DOHH2 (cell line): ENCODE data around the gene SCUBE2.

Experiments
- H3F3A ChIP-seq: fragments of 200-600 bp; sonication (generic), shearing (Covaris generic); 2 replicates; pipeline ENCODE4 v1.6.0; 2016; ENCODE audit warnings: antibody characterized with exemption, mild to moderate bottlenecking; ENCODE audit not compliant: control insufficient read depth, insufficient read depth
- H3K27ac ChIP-seq: fragments of 200-600 bp; sonication (generic); 2 replicates; pipeline ENCODE4 v1.5.1; 2014; ENCODE audit warnings: low read depth, mild to moderate bottlenecking, low read length, moderate library complexity
- H3K27me3 ChIP-seq: fragments of 200-600 bp; sonication (generic); 2 replicates; pipeline ENCODE4 v1.6.1; 2014; ENCODE audit warnings: mild to moderate bottlenecking, low read length, mixed read lengths; ENCODE audit not compliant: control insufficient read depth
- H3K36me3 ChIP-seq: fragments of 200-600 bp; sonication (generic); 2 replicates; pipeline ENCODE4 v1.6.1; 2014; ENCODE audit warnings: mild to moderate bottlenecking, low read length, moderate library complexity, mixed read lengths; ENCODE audit not compliant: control insufficient read depth
- H3K4me1 ChIP-seq: fragments of 200-600 bp; sonication (generic); 2 replicates; pipeline ENCODE4 v1.6.1; 2014; ENCODE audit warnings: mild to moderate bottlenecking, low read length, mixed read lengths; ENCODE audit not compliant: control insufficient read depth
- H3K4me2 ChIP-seq: fragments of 200-600 bp; sonication (generic); 2 replicates; pipeline ENCODE4 v1.6.0; 2014; ENCODE audit warnings: mild to moderate bottlenecking, low read length, moderate library complexity
- H3K4me3 ChIP-seq: fragments of 200-600 bp; sonication (generic); 2 replicates; pipeline ENCODE4 v1.5.1; 2014; ENCODE audit warnings: mild to moderate bottlenecking, low read length, mixed read lengths
- H3K79me2 ChIP-seq: fragments of 200-600 bp; sonication (generic); 2 replicates; pipeline ENCODE4 v1.6.1; 2014; ENCODE audit warnings: mild to moderate bottlenecking, low read length, mixed read lengths; ENCODE audit not compliant: control insufficient read depth
- H3K9me2 ChIP-seq: fragments of 200-600 bp; sonication (generic); replicated peaks from 2 replicates; pipeline ENCODE4 v1.6.1; 2014; ENCODE audit warnings: mild to moderate bottlenecking, low read length, mixed read lengths; ENCODE audit not compliant: control insufficient read depth
- H3K9me3 ChIP-seq: fragments of 200-600 bp; sonication (generic); 2 replicates; pipeline ENCODE4 v1.6.1; 2014; ENCODE audit warnings: antibody characterized with exemption, low read length, mixed read lengths; ENCODE audit not compliant: control insufficient read depth, insufficient read depth
- H4K20me1 ChIP-seq: fragments of 200-600 bp; sonication (generic); 2 replicates; pipeline ENCODE4 v1.6.0; 2014; ENCODE audit warnings: low read depth, mild to moderate bottlenecking, antibody characterized with exemption, low read length, moderate library complexity; ENCODE audit not compliant: control insufficient read depth, insufficient read depth
- CTCF ChIP-seq: fragments of 200-600 bp; sonication (generic); IDR thresholded peaks from one replicate; pipeline ENCODE4 v1.5.1; 2014; ENCODE audit warnings: antibody characterized with exemption, mild to moderate bottlenecking, low read depth, low read length; ENCODE audit not compliant: poor library complexity, severe bottlenecking
- EZH2phosphoT487 ChIP-seq: fragments of 200-600 bp; sonication (generic); IDR thresholded peaks from 2 replicates; pipeline ENCODE4 v1.6.1; 2017; ENCODE audit warnings: borderline replicate concordance, mild to moderate bottlenecking, antibody characterized with exemption, low read length, moderate library complexity, mixed read lengths

The SCUBE2 gene

GRCh38 chr11:9028581-9028980 is 62.8 kb downstream of the SCUBE2 start:
- Histone ChIP-seq H3K4me2 (no peak overlapping the region), H4K20me1 (no peaks in the 10 kb centered on the region), H3K27ac (no peak overlapping the region), H3F3A (no peaks in the 10 kb centered on the region), H3K4me3 (no peak overlapping the region), H3K9me3 (no peaks in the 10 kb centered on the region), H3K4me1 (no peaks in the 10 kb centered on the region), H3K36me3 (no peaks in the 10 kb centered on the region), H3K9me2 (no peaks in the 10 kb centered on the region), H3K27me3 (peaks cover 5% of the 10 kb centered on the region; the same call in 1 of the 2 replicates), H3K79me2 (no peaks in the 10 kb centered on the region)
- TF ChIP-seq EZH2phosphoT487 (no peak), CTCF (no peak)

- Histone ChIP-seq H3K36me3 (no peaks in the 10 kb centered on the region), H3K9me2 (no peaks in the 10 kb centered on the region), H4K20me1 (no peaks in the 10 kb centered on the region), H3K27ac (no peak overlapping the region), H3K4me2 (no peak overlapping the region), H3K9me3 (no peaks in the 10 kb centered on the region), H3F3A (no peaks in the 10 kb centered on the region), H3K27me3 (peaks cover 17% of the 10 kb centered on the region), H3K4me3 (no peak overlapping the region), H3K4me1 (no peaks in the 10 kb centered on the region), H3K79me2 (no peaks in the 10 kb centered on the region)
- TF ChIP-seq EZH2phosphoT487 (no peak), CTCF (no peak)
These were observed 66.1 kb downstream of the SCUBE2 start for GRCh38 chr11:9025101-9025850.

GRCh38 chr11:9022961-9023680 is 68.3 kb downstream of the SCUBE2 start:
- Histone ChIP-seq H3K4me3 (no peak overlapping the region), H3K27ac (no peak overlapping the region), H3K79me2 (no peaks in the 10 kb centered on the region), H3K4me2 (no peak overlapping the region), H3K27me3 (peaks cover 17% of the 10 kb centered on the region), H3K4me1 (no peaks in the 10 kb centered on the region), H4K20me1 (no peaks in the 10 kb centered on the region), H3K9me2 (no peaks in the 10 kb centered on the region), H3K36me3 (no peaks in the 10 kb centered on the region), H3F3A (no peaks in the 10 kb centered on the region), H3K9me3 (no peaks in the 10 kb centered on the region)
- TF ChIP-seq EZH2phosphoT487 (no peak), CTCF (no peak)
